Measurements from ENCODE around the gene DDX60.
"Not testable (repeated sequence)": the region's sequence is repeated elsewhere in the genome, so short reads cannot be mapped to it uniquely, and the experiment has no call there.

The DDX60 gene

GRCh38 chr4:168318266-168318895 is at the start of gene DDX60:
DDX60 (minus strand) TSS chr4:168318752; CDS start chr4:168311259, 7,493 bp downstream.
- DNase-seq: peak; percentile 96

GRCh38 chr4:168367065-168367464 is 48.5 kb upstream of the DDX60 start:
- DNase-seq: no peak

- DNase-seq: no peak
Observed at GRCh38 chr4:168362025-168362401, 43.5 kb upstream of the DDX60 start.

- DNase-seq: no peak
Observed at GRCh38 chr4:168361365-168362024, 42.9 kb upstream of the DDX60 start.

- DNase-seq: no peak
Observed at GRCh38 chr4:168360271-168360670, 41.7 kb upstream of the DDX60 start.

- DNase-seq: no peak
Observed at GRCh38 chr4:168357941-168358340, 39.4 kb upstream of the DDX60 start.

GRCh38 chr4:168353746-168354145 is 35.2 kb upstream of the DDX60 start:
- no peak for DNase-seq

- DNase-seq: no peak
Observed at GRCh38 chr4:168337550-168337940, 19.0 kb upstream of the DDX60 start.

- DNase-seq: no peak
Observed at GRCh38 chr4:168336837-168337549, 18.4 kb upstream of the DDX60 start.

- DNase-seq: no peak
Observed at GRCh38 chr4:168335621-168336020, 17.1 kb upstream of the DDX60 start.

- no peak for DNase-seq
Observed at GRCh38 chr4:168334053-168334452, 15.5 kb upstream of the DDX60 start.

GRCh38 chr4:168330575-168330974 is 12.0 kb upstream of the DDX60 start:
- not testable (repeated sequence) for DNase-seq

GRCh38 chr4:168325591-168325990 is 7.0 kb upstream of the DDX60 start:
- DNase-seq: no peak

- DNase-seq: no peak
Observed at GRCh38 chr4:168321006-168321405, 2.5 kb upstream of the DDX60 start.

GRCh38 chr4:168319486-168320019 is 1.0 kb upstream of the DDX60 start:
- DNase-seq: peak; percentile 9

- peak; percentile 25 for DNase-seq
Observed at GRCh38 chr4:168317621-168318020, 931 bp downstream of the DDX60 start.

GRCh38 chr4:168309781-168310180 is 8.8 kb downstream of the DDX60 start:
- DNase-seq: no peak

- no peak for DNase-seq
Observed at GRCh38 chr4:168308912-168309311, 9.6 kb downstream of the DDX60 start.

- no peak for DNase-seq
Observed at GRCh38 chr4:168306476-168306875, 12.1 kb downstream of the DDX60 start.

GRCh38 chr4:168304744-168305459 is 13.7 kb downstream of the DDX60 start:
- peak; percentile 30 for DNase-seq

- DNase-seq: not testable (repeated sequence)
Observed at GRCh38 chr4:168303430-168303829, 15.1 kb downstream of the DDX60 start.

GRCh38 chr4:168293386-168293975 is 25.1 kb downstream of the DDX60 start:
- peak; percentile 4 for DNase-seq

GRCh38 chr4:168291242-168291641 is 27.3 kb downstream of the DDX60 start:
- no peak for DNase-seq

Measured in suppressor macrophage treated with lipopolysaccharide for 4 hours (primary cell).